D341Med (cell line): ENCODE measurements around the gene TPP1.

Source experiments
- DNase-seq: peaks from one replicate; pipeline ENCODE4 v3.0.0; 2012; ENCODE audit warnings: low spot score

TPP1 gene

DNA sequence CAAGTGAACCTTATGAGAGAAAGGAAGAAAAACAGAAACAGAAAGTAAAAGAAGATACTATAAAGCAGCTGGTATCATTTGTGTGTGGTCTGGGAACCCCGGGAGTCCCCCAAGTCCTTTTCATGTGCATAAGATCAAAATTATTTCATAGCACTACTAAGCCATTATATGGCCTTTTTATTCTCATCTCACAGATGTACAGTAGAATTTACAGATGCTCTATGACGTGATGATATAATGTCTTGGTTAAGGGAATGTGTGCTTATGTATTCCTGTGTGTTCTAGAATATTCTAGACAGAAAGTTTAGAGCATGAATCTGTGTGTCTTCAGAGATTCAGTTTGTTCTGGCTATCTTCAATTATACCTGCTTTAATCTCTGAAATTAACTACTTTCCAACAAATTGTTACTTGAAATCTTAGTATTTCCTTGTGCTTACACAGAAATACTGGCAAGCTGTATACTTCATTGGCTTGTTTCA lies 8.6 kb upstream of the TPP1 start:
- DNase-seq, result no peak

DNA sequence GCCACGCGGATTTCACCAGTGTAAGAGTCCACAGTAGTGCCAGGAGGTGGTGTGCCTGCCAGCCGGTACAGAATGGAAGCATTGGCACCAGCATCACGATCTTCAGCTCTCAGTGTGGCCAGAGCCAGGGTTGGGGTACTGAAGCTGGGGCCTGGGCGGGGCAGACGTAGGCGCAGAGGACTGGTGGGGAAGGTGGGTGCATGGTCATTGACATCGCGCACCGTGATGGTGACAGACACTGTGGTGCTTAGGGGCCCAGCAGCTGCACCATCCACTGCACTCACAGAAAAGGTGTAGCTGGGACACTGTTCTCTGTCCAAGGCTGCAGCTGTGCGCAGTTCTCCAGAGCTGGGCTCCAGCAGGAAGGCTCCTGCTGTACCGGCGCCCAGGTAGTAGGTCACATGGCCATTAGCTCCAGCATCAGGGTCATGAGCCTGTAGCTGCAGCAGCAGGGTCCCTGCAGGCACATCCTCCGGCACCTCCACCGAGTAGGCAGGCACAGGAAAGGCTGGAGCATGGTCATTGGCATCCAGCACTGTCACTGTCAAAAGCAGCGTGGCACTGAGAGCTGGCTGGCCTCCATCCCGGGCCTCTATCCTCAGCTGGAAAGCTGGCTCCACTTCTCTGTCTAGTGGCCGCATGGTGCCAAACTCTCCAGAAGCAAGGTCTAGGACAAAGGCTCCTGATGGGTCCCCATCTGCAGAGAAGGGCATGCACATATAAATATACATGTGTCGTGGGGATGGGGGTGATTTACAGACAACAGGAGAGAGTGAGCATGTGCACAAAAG lies 7.9 kb upstream of the TPP1 start:
- DNase-seq, result no peak

DNA sequence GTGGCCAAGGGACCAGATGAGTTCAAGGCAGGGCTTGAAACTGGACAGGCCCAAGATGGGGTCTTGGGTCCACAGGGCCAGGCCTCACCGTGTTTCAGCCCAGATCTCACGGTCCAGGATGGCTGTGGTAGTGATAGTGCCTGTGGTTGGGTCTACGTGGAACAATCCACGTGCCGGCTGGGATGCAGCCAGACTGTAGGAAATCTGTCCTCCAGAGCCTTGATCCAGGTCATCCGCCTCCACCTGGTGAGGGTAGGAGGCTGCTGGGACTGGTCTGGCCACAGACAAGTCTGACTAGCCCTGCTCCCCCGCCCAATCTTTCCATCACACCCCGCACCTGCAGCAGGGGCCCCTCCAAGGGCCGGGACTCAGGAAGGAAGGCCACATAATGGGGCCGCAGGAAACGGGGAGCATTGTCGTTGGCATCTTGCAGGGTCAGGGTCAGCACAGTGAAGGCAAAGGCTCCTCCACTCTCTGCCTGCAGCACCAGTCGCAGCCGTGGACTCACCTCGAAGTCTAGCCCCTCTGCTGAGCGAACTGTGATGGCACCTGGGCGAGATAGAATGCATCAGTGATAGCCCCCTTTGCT lies 6.7 kb upstream of the TPP1 start:
- DNase-seq, result no peak

DNA sequence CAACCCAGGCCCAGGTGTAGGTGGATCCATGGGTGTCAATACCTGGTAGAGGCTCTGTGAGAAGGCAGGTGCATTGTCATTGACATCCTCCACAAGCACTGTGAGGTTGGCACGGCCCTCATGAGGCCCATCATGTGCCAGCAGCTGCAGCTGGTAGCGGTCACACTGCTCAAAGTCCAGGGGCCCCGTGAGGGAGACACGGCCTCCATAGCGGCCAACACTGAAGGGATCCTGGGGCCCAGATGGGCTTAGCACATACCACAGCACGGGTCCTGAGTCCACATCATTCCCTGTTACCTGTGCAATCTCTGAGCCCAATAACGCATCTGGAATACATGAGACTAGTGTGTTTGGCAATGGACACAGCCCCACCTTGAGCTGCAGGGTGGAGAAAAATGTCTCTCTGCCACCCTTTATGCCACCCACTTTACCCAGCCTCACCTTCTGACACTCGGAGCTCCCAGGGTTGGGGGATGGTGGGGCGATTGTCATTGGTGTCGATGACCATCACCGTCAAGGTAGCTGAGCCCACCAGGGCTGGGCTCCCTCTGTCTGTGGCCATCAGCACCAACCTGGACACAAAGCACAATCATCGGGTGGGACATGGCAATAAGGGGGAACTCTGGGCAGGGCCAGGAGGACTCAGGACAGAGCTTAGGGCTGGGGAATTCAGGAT lies 6.1 kb upstream of the TPP1 start:
- DNase-seq, result no peak

- DNase-seq, result no peak
These were observed 4.5 kb upstream of the TPP1 start for GRCh38 chr11:6623391-6624363.

DNA sequence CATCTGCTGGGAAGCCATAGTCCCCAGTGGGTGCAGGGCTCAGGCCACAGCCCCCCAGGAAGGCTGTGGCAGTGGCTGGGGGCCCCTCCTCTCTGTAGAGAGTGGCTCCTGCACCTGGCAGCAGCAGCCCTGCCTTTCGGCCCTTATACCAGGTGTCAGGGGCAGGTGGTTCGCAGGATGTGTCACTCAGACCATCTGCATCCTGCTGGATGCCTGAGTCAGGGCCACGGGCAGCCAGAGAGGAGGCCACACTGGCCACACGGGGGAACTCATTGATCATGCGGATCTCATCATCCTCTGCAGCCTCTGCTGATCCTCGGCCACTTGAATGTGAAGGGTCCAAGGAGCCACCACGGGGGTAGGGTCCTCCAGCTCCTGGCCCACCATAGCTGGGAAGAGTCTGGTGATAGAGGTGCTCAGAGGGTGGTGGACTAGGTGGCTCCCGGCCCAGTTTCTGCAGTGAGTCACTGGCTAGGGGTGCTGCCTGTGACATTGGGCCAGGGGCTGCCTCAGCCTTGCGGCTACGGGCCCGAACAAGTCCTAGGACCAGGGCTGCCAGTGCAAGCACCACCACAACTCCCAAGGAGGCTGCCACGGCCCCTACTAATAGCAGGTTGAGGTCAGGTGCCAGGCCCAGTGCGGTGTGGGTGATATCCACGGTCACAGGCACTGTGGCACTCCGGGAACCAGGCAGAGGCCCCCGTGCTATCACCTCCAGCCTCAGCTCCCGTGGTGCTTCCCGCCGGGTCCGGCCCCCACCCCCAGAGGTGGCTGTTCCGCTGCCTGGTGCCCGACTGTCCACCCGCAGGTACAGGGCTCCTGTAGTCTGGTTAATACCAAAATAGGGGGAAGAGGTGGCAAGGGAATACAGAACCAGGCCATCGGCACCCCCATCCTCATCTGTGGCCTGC lies 3.3 kb upstream of the TPP1 start:
- no peak for DNase-seq

DNA sequence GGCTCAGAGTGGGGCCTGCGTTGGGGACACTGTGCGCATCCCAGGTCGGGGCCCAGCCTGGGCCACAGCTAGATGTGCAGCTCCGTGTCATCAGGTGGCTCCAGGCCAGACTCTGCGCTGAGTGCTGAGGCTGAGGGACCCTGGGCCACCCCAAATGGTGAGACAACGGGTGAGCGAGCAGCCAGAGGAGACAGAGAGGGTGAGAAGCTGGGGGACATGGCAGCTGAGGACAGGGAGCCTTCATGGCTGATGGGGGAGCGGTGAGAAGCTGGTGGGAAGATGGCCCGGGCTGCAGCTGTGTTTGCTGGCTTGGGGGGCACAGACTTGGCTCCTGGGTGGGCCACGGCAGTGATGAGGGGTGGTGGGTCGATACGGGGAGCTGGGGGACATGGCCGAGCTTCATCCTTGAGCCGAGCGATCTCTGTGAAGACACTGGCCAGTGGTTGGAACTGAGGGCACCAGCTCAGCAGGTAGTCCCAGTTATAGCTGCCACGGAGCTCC lies 2.5 kb upstream of the TPP1 start:
- DNase-seq, result no peak

DNA sequence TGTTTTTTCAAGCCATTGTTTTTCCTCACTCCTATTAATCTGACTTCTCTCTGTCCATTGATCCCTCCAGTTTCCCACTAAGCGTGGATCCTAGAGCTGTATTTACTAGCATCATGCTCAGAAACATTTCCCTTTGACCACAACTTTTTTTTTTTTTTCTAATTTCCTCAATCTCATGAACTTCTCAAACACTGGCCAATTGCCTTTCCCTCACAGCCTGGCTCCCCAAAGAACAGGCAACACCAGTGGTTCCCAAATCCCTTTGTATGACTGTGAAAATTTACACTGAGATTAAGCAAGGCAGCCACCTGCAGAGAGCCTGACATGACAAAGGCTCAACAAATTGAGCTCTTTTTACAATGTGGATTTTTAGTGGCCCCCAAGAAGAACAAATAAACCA lies 1.4 kb upstream of the TPP1 start:
- no peak for DNase-seq

- no peak for DNase-seq
These were observed 862 bp downstream of the TPP1 start for GRCh38 chr11:6618117-6619003.

GRCh38 chr11:6617315-6617781 lies 1.9 kb downstream of the TPP1 start:
- no peak for DNase-seq

- DNase-seq, result no peak
These were observed 2.5 kb downstream of the TPP1 start for GRCh38 chr11:6616596-6617250.

- DNase-seq, result no peak
These were observed 3.2 kb downstream of the TPP1 start for GRCh38 chr11:6615882-6616585.

DNA sequence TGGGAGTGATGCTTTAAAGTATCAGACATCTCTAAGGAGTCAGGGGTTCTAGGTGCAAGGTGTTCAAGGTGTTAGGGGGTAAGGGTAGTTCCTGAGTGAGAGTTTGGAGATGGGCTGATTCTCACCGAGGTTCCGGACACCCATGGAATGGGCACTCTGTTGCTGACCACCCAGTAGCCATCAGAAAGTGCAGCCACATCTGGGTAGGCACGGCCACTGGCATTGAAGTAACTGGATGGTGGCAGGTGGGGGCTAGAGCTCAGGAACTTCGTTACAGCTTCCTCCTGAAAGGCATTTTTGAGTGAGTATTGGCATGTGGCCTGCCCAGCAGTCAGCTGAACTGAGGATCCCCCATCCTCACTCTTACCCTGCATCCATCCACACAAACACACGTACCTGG lies 4.2 kb downstream of the TPP1 start:
- no peak for DNase-seq

DNA sequence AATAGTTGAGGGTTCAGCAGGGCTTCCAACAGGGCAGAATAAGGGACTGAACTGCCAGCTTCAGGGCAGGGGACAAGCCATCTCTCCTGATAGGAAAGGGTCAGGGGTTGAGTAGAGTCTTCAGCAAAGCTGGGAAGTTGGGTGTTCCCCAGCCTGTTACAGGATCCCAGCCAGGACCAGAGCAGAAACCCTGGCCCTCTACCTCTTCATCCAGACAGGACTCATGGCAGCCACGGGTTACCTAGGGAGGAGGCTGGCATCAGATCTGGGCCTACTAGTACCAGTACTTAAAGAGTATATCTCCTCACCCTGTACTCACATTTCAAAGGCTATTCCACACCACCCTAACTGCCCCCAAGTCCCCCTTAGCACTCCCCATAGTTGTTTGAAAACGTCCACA lies 4.8 kb downstream of the TPP1 start:
- DNase-seq, result no peak

GRCh38 chr11:6613496-6613895 lies 5.7 kb downstream of the TPP1 start:
- DNase-seq, result no peak

DNA sequence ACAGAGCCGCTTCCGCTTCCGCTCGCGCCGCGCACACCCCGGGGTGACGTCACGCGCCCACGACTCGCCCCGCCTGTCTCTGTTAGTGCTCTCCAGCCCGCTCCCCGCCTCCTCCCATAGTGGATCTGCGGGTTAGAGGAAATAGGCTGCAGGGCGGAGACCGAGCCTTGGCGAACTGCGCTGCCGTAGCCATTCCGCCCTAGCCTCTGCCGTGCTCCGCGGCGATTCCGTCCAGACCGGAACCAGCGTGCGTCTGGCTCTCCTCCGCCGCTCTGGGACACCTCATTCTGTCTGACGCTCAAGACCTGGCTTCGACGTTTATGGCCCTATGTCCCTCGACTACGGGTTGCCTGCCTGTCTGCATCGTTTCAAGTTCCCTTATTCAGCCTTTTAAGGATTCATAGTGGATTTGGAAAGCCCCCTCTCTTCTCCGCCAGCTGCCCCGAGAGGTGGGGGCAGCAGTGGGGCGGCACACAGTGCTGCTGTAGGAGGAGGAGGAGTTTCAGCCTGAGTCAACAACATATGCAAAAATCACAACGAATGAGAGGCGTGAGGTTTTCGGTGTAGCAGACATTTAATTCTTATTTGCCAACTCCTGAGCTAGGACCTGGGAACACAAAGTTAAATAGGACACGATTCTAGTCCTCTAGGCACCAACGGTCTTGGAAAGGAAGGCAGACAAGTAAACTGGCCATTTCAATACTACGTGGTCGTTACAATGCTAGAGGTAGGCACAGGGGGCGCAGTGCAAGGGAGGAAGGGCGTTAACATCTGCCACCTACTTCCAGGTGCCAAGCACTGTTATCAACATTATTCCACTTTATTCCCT lies 6.8 kb downstream of the TPP1 start, which contains the start of gene TAF10:
Gene TAF10, minus strand, starts transcription at position 4 of the 829 bp plus-strand sequence. CDS start 27 bp downstream, outside the sequence.
- DNase-seq, result peak; percentile 95

GRCh38 chr11:6611963-6612212 lies 7.3 kb downstream of the TPP1 start:
- DNase-seq, result no peak
